MM.1S (cell line): ENCODE data around the gene SEC22B.
A peak's percentile ranks its signal among the peaks of the same experiment; 100 is the strongest.
"Not testable (repeated sequence)": the region's sequence is repeated elsewhere in the genome, so short reads cannot be mapped to it uniquely, and the experiment has no call there.

ENCODE experiments used
- DNase-seq: peaks from one replicate; pipeline ENCODE4 v3.0.0-alpha.2; 2015
- H2AFZ ChIP-seq: fragments of 300-600 bp; sonication (generic); 2 replicates; pipeline ENCODE4 v1.6.0; 2016; ENCODE audit warnings: antibody characterized with exemption, low read length
- H3F3A ChIP-seq: fragments of 300-600 bp; sonication (generic); 2 replicates; pipeline ENCODE4 v1.6.1; 2016; ENCODE audit warnings: mild to moderate bottlenecking, antibody characterized with exemption, low read length, moderate library complexity, mixed read lengths; ENCODE audit not compliant: insufficient read depth
- H3K27ac ChIP-seq: fragments of 300-600 bp; sonication (generic); 2 replicates; pipeline ENCODE4 v1.5.1; 2016; ENCODE audit warnings: mild to moderate bottlenecking, low read length
- H3K27me3 ChIP-seq: fragments of 300-600 bp; sonication (generic); replicated peaks from 2 replicates; pipeline ENCODE4 v1.6.0; 2016; ENCODE audit warnings: low read length; ENCODE audit not compliant: insufficient read depth
- H3K36me3 ChIP-seq: fragments of 300-600 bp; sonication (generic); replicated peaks from 2 replicates; pipeline ENCODE4 v1.6.1; 2016; ENCODE audit warnings: mild to moderate bottlenecking, low read length, mixed read lengths; ENCODE audit not compliant: insufficient read depth
- H3K4me1 ChIP-seq: fragments of 300-600 bp; sonication (generic); 2 replicates; pipeline ENCODE4 v1.6.1; 2016; ENCODE audit warnings: low read length, mixed read lengths
- H3K4me2 ChIP-seq: fragments of 300-600 bp; sonication (generic); 2 replicates; pipeline ENCODE4 v1.6.0; 2016; ENCODE audit warnings: low read depth, low read length
- H3K4me3 ChIP-seq: fragments of 300-600 bp; sonication (generic); 2 replicates; pipeline ENCODE4 v1.5.1; 2016; ENCODE audit warnings: low read length, mixed read lengths
- H3K79me2 ChIP-seq: fragments of 300-600 bp; sonication (generic); 2 replicates; pipeline ENCODE4 v1.6.1; 2016; ENCODE audit warnings: mixed run types, low read length, mixed read lengths
- H3K9ac ChIP-seq: fragments of 300-600 bp; sonication (generic); 2 replicates; pipeline ENCODE4 v1.6.1; 2016; ENCODE audit warnings: low read length, mixed read lengths
- H3K9me2 ChIP-seq: fragments of 300-600 bp; sonication (generic); replicated peaks from 2 replicates; pipeline ENCODE4 v1.6.1; 2016; ENCODE audit warnings: mild to moderate bottlenecking, low read length, mixed read lengths; ENCODE audit not compliant: insufficient read depth
- H3K9me3 ChIP-seq: fragments of 300-600 bp; sonication (generic); replicated peaks from 2 replicates; pipeline ENCODE4 v1.6.1; 2016; ENCODE audit warnings: mild to moderate bottlenecking, low read length, mixed read lengths; ENCODE audit not compliant: insufficient read depth
- H4K20me1 ChIP-seq: fragments of 300-600 bp; sonication (generic); 2 replicates; pipeline ENCODE4 v1.6.1; 2016; ENCODE audit warnings: mild to moderate bottlenecking, low read length, moderate library complexity, mixed read lengths; ENCODE audit not compliant: insufficient read depth

Gene SEC22B

GRCh38 chr1:120123813-120124510, 52.4 kb downstream of the SEC22B start:
- H3F3A ChIP-seq, H3K4me2 ChIP-seq, H3K27ac ChIP-seq, H3K36me3 ChIP-seq, H3K4me1 ChIP-seq, H3K4me3 ChIP-seq, H3K9ac ChIP-seq, H4K20me1 ChIP-seq, H3K9me3 ChIP-seq, H3K27me3 ChIP-seq, DNase-seq, H3K9me2 ChIP-seq, H3K79me2 ChIP-seq, H2AFZ ChIP-seq: not testable (repeated sequence)

DNA sequence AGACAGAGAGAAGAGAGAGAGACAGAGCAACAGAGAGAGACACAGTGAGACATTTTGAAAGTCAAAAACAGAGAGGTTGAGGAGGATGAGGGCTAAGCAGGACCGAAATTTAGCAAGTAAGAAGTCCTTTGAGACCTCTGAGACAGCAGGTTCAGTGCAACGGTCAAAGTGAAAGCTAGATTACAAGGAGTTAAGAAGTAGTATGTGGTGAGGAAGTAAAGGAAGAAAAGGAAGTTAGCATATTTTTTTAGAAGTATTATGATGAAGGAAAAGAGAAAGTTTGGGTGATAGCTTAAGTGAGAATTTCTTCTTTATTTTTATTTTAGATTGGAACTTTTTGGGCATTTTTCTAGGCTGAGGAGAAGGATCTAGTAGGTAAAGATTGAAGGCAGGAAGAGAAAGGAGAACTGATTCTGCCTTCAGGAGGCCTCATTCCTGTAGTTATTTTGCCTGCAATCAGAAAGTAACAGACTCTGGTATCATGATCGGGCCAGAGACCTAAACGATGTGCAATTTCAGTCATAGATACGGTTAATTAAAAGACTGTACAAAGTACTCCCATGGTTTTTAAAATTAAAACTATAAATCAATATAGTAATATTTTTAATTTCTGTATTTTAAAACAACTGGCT, 53.9 kb downstream of the SEC22B start:
- not testable (repeated sequence) for H3K4me2 ChIP-seq, H4K20me1 ChIP-seq, H3K4me1 ChIP-seq, H3K9me3 ChIP-seq, H3K79me2 ChIP-seq, H3K4me3 ChIP-seq, H3K9me2 ChIP-seq, H3K36me3 ChIP-seq, H2AFZ ChIP-seq, H3K27ac ChIP-seq, H3F3A ChIP-seq, H3K27me3 ChIP-seq, H3K9ac ChIP-seq
- DNase-seq: peak; percentile 29

DNA sequence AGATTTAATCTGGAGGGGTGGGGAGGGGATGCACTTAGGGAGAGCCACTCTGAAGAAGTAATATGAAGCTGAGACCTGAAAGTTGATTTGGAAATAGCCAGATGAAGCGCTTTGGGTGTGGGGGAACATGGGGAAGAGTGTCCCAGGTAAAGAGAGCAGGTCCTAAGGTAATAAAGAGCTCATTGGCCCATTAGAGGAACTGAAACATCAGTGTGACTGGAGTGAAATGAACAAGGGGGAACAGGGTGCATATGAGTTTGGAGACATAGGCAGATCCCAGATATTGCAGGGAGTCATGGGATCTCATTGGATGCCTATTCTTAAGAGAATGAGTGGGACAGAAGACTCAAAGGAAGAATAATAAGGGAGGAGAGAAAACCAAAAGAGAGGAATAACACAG, 54.5 kb downstream of the SEC22B start:
- not testable (repeated sequence) for H2AFZ ChIP-seq, H3K4me2 ChIP-seq, H3K4me3 ChIP-seq, H3F3A ChIP-seq, H3K79me2 ChIP-seq, H3K27me3 ChIP-seq, H3K36me3 ChIP-seq, H3K27ac ChIP-seq, H3K4me1 ChIP-seq, DNase-seq, H3K9ac ChIP-seq, H4K20me1 ChIP-seq, H3K9me3 ChIP-seq, H3K9me2 ChIP-seq

DNA sequence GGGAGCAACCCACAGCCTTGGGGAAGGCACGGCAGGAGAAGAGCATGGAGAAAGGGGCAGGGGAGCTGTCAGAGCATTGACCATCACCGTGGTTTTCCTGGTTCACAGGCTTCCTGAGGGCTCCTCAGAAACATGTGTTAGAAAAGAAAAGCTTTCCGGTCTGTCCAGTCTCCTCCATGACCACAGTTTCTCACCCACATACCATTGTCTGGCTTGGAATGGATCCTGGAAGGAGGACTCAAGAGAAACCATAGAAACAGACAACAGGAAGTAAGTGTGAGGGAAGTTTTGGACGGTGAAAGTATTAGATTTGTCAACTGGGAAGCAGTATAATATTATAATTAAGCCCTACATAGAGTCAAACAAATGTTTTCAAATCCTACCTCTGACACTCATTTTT, 55.8 kb downstream of the SEC22B start:
- H2AFZ ChIP-seq, H3K9ac ChIP-seq, H3K4me2 ChIP-seq, H3K27me3 ChIP-seq, H3K36me3 ChIP-seq, H3K9me2 ChIP-seq, H3K4me3 ChIP-seq, H3K79me2 ChIP-seq, H3F3A ChIP-seq, H3K4me1 ChIP-seq, H3K9me3 ChIP-seq, H4K20me1 ChIP-seq, H3K27ac ChIP-seq, DNase-seq: not testable (repeated sequence)

GRCh38 chr1:120117371-120118177, 58.7 kb downstream of the SEC22B start:
- H3K9me3 ChIP-seq, H3K9ac ChIP-seq, H2AFZ ChIP-seq, H4K20me1 ChIP-seq, H3K36me3 ChIP-seq, H3K4me1 ChIP-seq, H3K4me3 ChIP-seq, H3K4me2 ChIP-seq, H3K79me2 ChIP-seq, H3K9me2 ChIP-seq, H3K27me3 ChIP-seq, H3F3A ChIP-seq: not testable (repeated sequence)
- H3K27ac ChIP-seq: peak overlapping the region; percentile 55; the same call in 1 of the 2 replicates
- DNase-seq: peak; percentile 11

GRCh38 chr1:120116094-120116493, 60.2 kb downstream of the SEC22B start:
- not testable (repeated sequence) for H3K4me1 ChIP-seq, H3K4me2 ChIP-seq, H3K9me3 ChIP-seq, H3F3A ChIP-seq, H4K20me1 ChIP-seq, H3K9me2 ChIP-seq, H3K9ac ChIP-seq, H3K79me2 ChIP-seq, DNase-seq, H3K4me3 ChIP-seq, H2AFZ ChIP-seq, H3K27ac ChIP-seq, H3K27me3 ChIP-seq, H3K36me3 ChIP-seq

GRCh38 chr1:120113134-120113533, 63.2 kb downstream of the SEC22B start:
- H3K79me2 ChIP-seq, H3K4me3 ChIP-seq: not testable (repeated sequence)

GRCh38 chr1:120112212-120112611, 64.1 kb downstream of the SEC22B start:
- not testable (repeated sequence) for H3F3A ChIP-seq, H2AFZ ChIP-seq, H3K9me3 ChIP-seq, H3K79me2 ChIP-seq, H3K9me2 ChIP-seq, H3K36me3 ChIP-seq, H3K9ac ChIP-seq, H3K4me1 ChIP-seq, H3K4me3 ChIP-seq, H4K20me1 ChIP-seq, H3K27me3 ChIP-seq, H3K4me2 ChIP-seq, H3K27ac ChIP-seq, DNase-seq

More at GRCh38 chr1:120113134-120113533, 63.2 kb downstream of the SEC22B start:
- H3K27ac ChIP-seq, H3K4me2 ChIP-seq, DNase-seq, H3K9me3 ChIP-seq, H3K9ac ChIP-seq, H3K36me3 ChIP-seq, H3F3A ChIP-seq, H3K9me2 ChIP-seq, H3K4me1 ChIP-seq, H2AFZ ChIP-seq, H3K27me3 ChIP-seq, H4K20me1 ChIP-seq: not testable (repeated sequence)
